Sigmoid colon (tissue), 4 donors: Measurements from ENCODE around the gene PSMA5.

Experiments used
- EP300 ChIP-seq, 4 donors: sonication (generic); formaldehyde crosslinking; IDR thresholded peaks; one replicate each; pipeline ENCODE4 v1.6.1; 2017; ENCODE audit warnings: antibody characterized with exemption in 4 of 4
- POLR2A ChIP-seq, 2 donors: fragments of 450-650 bp; IDR thresholded peaks; one replicate each; pipeline ENCODE4 v1.6.1; 2016; ENCODE audit warnings: antibody characterized with exemption in 2 of 2, mild to moderate bottlenecking in 2 of 2, moderate library complexity in 2 of 2
- POLR2AphosphoS5 ChIP-seq, 4 donors: sonication (generic); formaldehyde crosslinking; IDR thresholded peaks; one replicate each; pipeline ENCODE4 v1.6.1; 2017; ENCODE audit warnings: antibody characterized with exemption in 4 of 4
- TF ChIP-seq, protein P1 (sequence below), 4 experiments: fragments of 450-650 bp in 3 of 4; fragments of 200-600 bp in 1 of 4; IDR thresholded peaks; one replicate each; pipeline ENCODE4 v1.5.1; 2016 to 2019; ENCODE audit warnings: antibody characterized with exemption in 4 of 4, mild to moderate bottlenecking in 3 of 4, moderate library complexity in 2 of 4

DNA sequence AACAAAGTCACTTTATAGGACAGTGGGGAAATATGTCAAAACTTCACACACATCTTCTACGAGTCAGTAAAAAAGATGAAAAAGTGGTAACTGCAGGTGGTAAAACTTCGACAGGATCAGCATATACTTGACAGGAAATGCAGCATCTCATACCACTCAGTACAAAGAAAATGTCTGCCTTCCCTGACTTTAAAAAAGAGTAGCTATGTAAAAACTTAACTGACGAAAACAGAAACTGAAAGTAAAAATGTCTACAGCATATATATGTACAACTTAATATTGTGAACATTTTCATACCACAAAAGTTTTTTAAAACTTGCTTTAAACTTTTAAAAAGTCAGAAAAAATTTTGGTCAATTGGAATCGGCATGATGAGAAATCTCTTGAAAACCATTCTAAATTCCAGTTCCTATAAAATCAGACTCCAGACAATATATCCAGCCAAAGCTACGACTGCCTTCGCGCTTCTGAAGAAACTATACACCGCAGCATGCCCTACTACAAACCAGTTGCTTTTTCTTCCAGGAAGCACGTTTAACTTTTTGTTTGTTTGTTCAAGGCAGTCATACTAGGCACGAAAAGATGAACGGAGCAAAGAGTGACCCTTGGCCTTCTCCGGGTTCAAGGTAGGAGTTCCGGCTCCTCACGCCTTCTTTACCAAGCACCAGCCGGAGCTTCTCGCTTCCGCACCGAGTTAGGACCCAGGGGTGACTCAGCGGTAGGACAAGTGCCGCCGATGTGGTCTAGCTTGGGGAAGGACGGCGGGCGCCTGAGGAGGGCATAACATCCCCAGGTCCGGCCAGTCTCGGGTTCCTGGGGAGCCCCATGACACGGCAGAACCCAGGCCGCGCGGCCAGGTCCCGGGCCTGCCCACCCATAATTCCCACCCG, 612 bp downstream of the PSMA5 start:
- TF ChIP-seq, protein P1, sequence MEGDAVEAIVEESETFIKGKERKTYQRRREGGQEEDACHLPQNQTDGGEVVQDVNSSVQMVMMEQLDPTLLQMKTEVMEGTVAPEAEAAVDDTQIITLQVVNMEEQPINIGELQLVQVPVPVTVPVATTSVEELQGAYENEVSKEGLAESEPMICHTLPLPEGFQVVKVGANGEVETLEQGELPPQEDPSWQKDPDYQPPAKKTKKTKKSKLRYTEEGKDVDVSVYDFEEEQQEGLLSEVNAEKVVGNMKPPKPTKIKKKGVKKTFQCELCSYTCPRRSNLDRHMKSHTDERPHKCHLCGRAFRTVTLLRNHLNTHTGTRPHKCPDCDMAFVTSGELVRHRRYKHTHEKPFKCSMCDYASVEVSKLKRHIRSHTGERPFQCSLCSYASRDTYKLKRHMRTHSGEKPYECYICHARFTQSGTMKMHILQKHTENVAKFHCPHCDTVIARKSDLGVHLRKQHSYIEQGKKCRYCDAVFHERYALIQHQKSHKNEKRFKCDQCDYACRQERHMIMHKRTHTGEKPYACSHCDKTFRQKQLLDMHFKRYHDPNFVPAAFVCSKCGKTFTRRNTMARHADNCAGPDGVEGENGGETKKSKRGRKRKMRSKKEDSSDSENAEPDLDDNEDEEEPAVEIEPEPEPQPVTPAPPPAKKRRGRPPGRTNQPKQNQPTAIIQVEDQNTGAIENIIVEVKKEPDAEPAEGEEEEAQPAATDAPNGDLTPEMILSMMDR (IDR thresholded peaks at IDR 0.05), result no peak
- TF ChIP-seq POLR2A (IDR thresholded peaks at IDR 0.05), result no peak
- TF ChIP-seq POLR2AphosphoS5 (IDR thresholded peaks at IDR 0.05), result no peak
- no peak for TF ChIP-seq EP300 (IDR thresholded peaks at IDR 0.05)
